ENCODE measurements around the gene UNC5B.
"Not testable (repeated sequence)": the region's sequence is repeated elsewhere in the genome, so short reads cannot be mapped to it uniquely, and the experiment has no call there.

UNC5B gene

GRCh38 chr10:71293446-71294084 lies 81.2 kb downstream of the UNC5B start:
- H3K4me3 ChIP-seq (replicated peaks; ENCODE audit: low read depth, low read length): no peak overlapping the region
- H3K36me3 ChIP-seq (ENCODE audit: control insufficient read depth, insufficient read depth, low read length): no peaks in the 10 kb centered on the region
- DNase-seq (ENCODE audit: extremely low read depth, insufficient read length): no peak
- TF ChIP-seq CTCF (IDR thresholded peaks at IDR 0.05; ENCODE audit: insufficient read depth, low read length, poor library complexity, severe bottlenecking): no peak
- H3K27me3 ChIP-seq (replicated peaks; ENCODE audit: control insufficient read depth, insufficient read depth, low read length): peaks cover 2% of the 10 kb centered on the region

- Histone ChIP-seq H3K36me3 (ENCODE audit: control insufficient read depth, insufficient read depth, low read length) (no peaks in the 10 kb centered on the region), H3K27me3 (replicated peaks; ENCODE audit: control insufficient read depth, insufficient read depth, low read length) (peaks cover 2% of the 10 kb centered on the region), H3K4me3 (replicated peaks; ENCODE audit: low read depth, low read length) (no peak overlapping the region)
- no peak for TF ChIP-seq CTCF (IDR thresholded peaks at IDR 0.05; ENCODE audit: insufficient read depth, low read length, poor library complexity, severe bottlenecking)
- no peak for DNase-seq (ENCODE audit: extremely low read depth, insufficient read length)
Observed at GRCh38 chr10:71294091-71294561, 81.8 kb downstream of the UNC5B start.

DNA sequence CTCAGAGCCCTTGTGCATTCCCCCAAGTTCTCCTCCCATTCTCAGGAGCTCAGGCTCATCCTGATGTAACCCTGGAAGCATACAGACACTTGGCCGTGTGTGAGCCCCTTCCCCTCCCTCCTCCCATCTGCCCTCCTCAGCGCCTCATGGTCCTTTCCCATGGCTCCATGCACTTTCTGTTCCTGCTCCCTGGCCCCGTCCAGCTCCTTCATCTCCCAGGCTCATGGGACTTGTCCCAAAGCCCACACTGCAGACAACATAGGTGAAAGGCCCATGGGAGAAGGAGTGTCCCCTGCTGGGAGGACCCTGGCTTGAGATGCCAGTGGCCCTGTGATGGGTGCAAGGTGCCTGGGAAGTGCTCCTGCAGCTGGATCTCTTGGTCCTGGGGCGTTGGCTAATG lies 82.5 kb downstream of the UNC5B start:
- TF ChIP-seq CTCF (IDR thresholded peaks at IDR 0.05; ENCODE audit: insufficient read depth, low read length, poor library complexity, severe bottlenecking): no peak
- no peak overlapping the region for H3K4me3 ChIP-seq (replicated peaks; ENCODE audit: low read depth, low read length)
- H3K27me3 ChIP-seq (replicated peaks; ENCODE audit: control insufficient read depth, insufficient read depth, low read length): peaks cover 2% of the 10 kb centered on the region
- no peaks in the 10 kb centered on the region for H3K36me3 ChIP-seq (ENCODE audit: control insufficient read depth, insufficient read depth, low read length)
- no peak for DNase-seq (ENCODE audit: extremely low read depth, insufficient read length)

DNA sequence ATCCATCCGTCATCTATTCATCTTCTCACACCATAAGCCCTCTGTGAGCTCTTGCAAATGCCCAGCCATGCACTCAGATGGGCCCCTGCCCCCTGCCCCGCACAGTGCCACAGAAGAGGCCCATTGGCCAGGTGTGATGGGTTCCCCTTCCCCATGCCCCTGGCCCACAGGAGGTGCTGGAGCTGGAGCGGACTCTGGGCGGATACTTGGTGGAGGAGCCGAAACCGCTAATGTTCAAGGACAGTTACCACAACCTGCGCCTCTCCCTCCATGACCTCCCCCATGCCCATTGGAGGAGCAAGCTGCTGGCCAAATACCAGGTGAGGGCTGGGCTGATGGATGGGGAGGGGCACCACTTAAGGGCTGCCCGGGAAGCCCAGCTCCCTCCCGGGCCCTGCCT lies 83.3 kb downstream of the UNC5B start:
- Histone ChIP-seq H3K36me3 (ENCODE audit: control insufficient read depth, insufficient read depth, low read length) (no peaks in the 10 kb centered on the region), H3K4me3 (replicated peaks; ENCODE audit: low read depth, low read length) (no peak overlapping the region), H3K27me3 (replicated peaks; ENCODE audit: control insufficient read depth, insufficient read depth, low read length) (peaks cover 2% of the 10 kb centered on the region)
- DNase-seq (ENCODE audit: extremely low read depth, insufficient read length): no peak
- no peak for TF ChIP-seq CTCF (IDR thresholded peaks at IDR 0.05; ENCODE audit: insufficient read depth, low read length, poor library complexity, severe bottlenecking)

DNA sequence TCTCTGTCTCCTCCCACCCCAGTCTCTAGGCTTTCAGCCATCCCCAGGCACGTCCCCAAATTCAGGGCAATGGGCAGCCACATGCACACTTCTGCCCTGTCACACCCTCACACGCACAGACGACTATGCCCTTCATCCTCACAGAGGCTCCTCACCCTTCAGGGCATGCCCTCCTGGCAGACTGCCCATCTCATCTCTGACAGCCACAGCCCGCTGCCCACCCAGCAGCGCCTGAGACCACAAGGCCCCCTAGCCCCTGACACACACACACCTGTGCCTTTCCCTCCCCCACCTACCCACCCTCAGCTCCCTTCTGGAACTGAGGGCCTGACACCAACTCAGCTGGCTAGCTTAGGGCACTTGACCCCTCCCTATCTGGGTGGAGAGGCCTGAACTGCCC lies 83.7 kb downstream of the UNC5B start:
- Histone ChIP-seq H3K4me3 (replicated peaks; ENCODE audit: low read depth, low read length) (no peak overlapping the region), H3K36me3 (ENCODE audit: control insufficient read depth, insufficient read depth, low read length) (no peaks in the 10 kb centered on the region), H3K27me3 (replicated peaks; ENCODE audit: control insufficient read depth, insufficient read depth, low read length) (peaks cover 2% of the 10 kb centered on the region)
- DNase-seq (ENCODE audit: extremely low read depth, insufficient read length): no peak
- no peak for TF ChIP-seq CTCF (IDR thresholded peaks at IDR 0.05; ENCODE audit: insufficient read depth, low read length, poor library complexity, severe bottlenecking)

DNA sequence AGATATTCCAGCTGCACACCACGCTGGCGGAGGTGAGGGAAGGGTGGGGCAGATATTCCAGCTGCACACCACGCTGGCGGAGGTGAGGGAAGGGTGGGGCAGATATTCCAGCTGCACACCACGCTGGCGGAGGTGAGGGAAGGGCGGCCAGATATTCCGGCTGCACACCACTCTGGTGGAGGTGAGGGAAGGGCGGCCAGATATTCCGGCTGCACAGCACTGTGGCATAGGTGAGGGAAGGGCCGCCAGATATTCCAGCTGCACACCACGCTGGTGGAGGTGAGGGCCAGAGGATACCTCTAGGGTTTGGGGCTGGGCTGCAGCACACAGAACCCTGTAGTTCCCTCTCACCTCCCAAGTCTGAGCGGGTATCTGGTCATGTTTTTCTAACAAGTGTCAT lies 84.4 kb downstream of the UNC5B start:
- H3K4me3 ChIP-seq (replicated peaks; ENCODE audit: low read depth, low read length); H3K36me3 ChIP-seq (ENCODE audit: control insufficient read depth, insufficient read depth, low read length); DNase-seq (ENCODE audit: extremely low read depth, insufficient read length); H3K27me3 ChIP-seq (replicated peaks; ENCODE audit: control insufficient read depth, insufficient read depth, low read length): not testable (repeated sequence)

Data from GM06990 (cell line).